Body of pancreas (tissue), 4 donors: ENCODE results near the gene RBCK1. TPM values are rescaled to one million over a fixed set of nuclear protein-coding genes. Genes with fewer than 3 reads are reported as not detected.

Experiments
- ATAC-seq: fragments of 150-250 bp; one replicate; pipeline ENCODE4 v1.9.1; 2016
- DNase-seq, 4 donors: peaks; one replicate each; pipeline ENCODE4 v3.0.0-alpha.2; 2019
- H3K27ac ChIP-seq, 4 donors: fragments of 200-600 bp; sonication (generic); 1 replicate in 3 of 4; 2 replicates in 1 of 4; pipeline versions ENCODE4 v1.5.1 to v1.6.1; 2016 to 2019; ENCODE audit warnings: mild to moderate bottlenecking in 1 of 4, mixed read lengths in 1 of 4, moderate library complexity in 1 of 4
- H3K27me3 ChIP-seq, 2 donors: fragments of 200-600 bp; sonication (generic); one replicate each; pipeline ENCODE4 v1.6.0; 2016; ENCODE audit warnings: mild to moderate bottlenecking in 1 of 2
- H3K36me3 ChIP-seq, 2 donors: fragments of 200-600 bp; sonication (generic); replicated peaks in 1 of 2; 2 replicates each; pipeline ENCODE4 v1.5.1; 2016; ENCODE audit warnings: low read depth in 2 of 2; ENCODE audit not compliant: insufficient read depth in 1 of 2
- H3K4me1 ChIP-seq: fragments of 200-600 bp; sonication (generic); one replicate; pipeline ENCODE4 v1.6.0; 2016
- H3K4me3 ChIP-seq, 2 donors: fragments of 200-600 bp; sonication (generic); 1 replicate in 1 of 2; 2 replicates in 1 of 2; pipeline ENCODE4 v1.5.1; 2016 to 2019
- H3K9me3 ChIP-seq, 3 donors: fragments of 200-600 bp; sonication (generic); 1 replicate in 2 of 3; 2 replicates in 1 of 3; pipeline ENCODE4 v1.5.1; 2016
- POLR2A ChIP-seq, 3 donors: fragments of 450-650 bp; IDR thresholded peaks; one replicate each; pipeline ENCODE4 v1.6.1; 2016; ENCODE audit warnings: antibody characterized with exemption in 3 of 3, mild to moderate bottlenecking in 2 of 3
- WGBS, 2 donors: methylation state at CpG; one replicate each; pipeline ENCODE4 v1.1.5; 2017; 5-methylcytosine and 5-hydroxymethylcytosine counted together
- intact Hi-C: fragments of 100-400 bp; cut with DNase I; formaldehyde crosslinking; loops from one replicate; pipeline ENCODE4 v1.15.1; 2023
- total RNA-seq, 2 donors: library from RNA; depleted of rRNA; stranded (reverse); fragments of >200 nt; gene quantifications; one replicate each; pipeline ENCODE4 v1.1.0, GENCODE V29; 2016
- TF ChIP-seq, protein P1 (sequence below), 7 experiments: fragments of 450-650 bp in 4 of 7; fragments of 200-600 bp in 3 of 7; sonication (generic) in 3 of 7; IDR thresholded peaks; one replicate each; pipeline ENCODE4 v1.5.1; 2016 to 2019; ENCODE audit warnings: antibody characterized with exemption in 7 of 7

Gene RBCK1
- total RNA-seq, 2 donors from 2014 or later, result 36.1 to 95.9 TPM

DNA sequence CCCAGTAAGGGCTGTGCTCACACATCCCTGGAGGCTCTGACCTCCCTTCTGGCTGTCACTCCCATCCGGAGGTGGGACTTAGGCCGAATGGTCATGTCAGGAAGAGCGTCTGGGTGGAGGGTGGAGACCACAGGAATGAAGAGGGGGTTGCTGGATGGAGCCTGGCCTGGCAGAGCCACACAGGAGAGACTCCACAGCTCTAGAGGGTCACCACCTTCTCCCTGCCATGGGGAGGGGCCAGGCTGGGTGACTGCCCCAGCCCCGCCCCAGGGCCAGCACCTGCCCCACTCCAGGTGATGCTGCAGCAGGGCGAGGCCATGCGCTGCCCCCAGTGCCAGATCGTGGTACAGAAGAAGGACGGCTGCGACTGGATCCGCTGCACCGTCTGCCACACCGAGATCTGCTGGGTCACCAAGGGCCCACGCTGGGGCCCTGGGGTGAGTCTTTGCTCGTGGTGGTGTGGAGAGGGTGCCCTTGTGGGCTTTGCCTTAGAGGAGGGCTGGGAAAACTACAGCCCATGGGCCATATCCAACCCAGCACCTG lies 20.6 kb downstream of the RBCK1 start:
- peaks cover 0 to 2% of the 10 kb centered on the region in 2 donors for H3K36me3 ChIP-seq
- no peak overlapping the region for H3K27ac ChIP-seq
- no peaks in the 10 kb centered on the region for H3K4me1 ChIP-seq
- no peak for ATAC-seq
- DNase-seq, result no peak
- WGBS, 2 donors, result 80% methylated on average over 14 of the region's 14 CpGs; no CpG with 5 or more reads in 1 of the 2 donors
- no peaks in the 10 kb centered on the region for H3K9me3 ChIP-seq
- no peak overlapping the region for H3K4me3 ChIP-seq
- TF ChIP-seq, protein P1, sequence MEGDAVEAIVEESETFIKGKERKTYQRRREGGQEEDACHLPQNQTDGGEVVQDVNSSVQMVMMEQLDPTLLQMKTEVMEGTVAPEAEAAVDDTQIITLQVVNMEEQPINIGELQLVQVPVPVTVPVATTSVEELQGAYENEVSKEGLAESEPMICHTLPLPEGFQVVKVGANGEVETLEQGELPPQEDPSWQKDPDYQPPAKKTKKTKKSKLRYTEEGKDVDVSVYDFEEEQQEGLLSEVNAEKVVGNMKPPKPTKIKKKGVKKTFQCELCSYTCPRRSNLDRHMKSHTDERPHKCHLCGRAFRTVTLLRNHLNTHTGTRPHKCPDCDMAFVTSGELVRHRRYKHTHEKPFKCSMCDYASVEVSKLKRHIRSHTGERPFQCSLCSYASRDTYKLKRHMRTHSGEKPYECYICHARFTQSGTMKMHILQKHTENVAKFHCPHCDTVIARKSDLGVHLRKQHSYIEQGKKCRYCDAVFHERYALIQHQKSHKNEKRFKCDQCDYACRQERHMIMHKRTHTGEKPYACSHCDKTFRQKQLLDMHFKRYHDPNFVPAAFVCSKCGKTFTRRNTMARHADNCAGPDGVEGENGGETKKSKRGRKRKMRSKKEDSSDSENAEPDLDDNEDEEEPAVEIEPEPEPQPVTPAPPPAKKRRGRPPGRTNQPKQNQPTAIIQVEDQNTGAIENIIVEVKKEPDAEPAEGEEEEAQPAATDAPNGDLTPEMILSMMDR (IDR thresholded peaks at IDR 0.05), result no peak
- TF ChIP-seq POLR2A (IDR thresholded peaks at IDR 0.05), result no peak
- intact Hi-C loops, result no loop called here
- H3K27me3 ChIP-seq, result no peaks in the 10 kb centered on the region

DNA sequence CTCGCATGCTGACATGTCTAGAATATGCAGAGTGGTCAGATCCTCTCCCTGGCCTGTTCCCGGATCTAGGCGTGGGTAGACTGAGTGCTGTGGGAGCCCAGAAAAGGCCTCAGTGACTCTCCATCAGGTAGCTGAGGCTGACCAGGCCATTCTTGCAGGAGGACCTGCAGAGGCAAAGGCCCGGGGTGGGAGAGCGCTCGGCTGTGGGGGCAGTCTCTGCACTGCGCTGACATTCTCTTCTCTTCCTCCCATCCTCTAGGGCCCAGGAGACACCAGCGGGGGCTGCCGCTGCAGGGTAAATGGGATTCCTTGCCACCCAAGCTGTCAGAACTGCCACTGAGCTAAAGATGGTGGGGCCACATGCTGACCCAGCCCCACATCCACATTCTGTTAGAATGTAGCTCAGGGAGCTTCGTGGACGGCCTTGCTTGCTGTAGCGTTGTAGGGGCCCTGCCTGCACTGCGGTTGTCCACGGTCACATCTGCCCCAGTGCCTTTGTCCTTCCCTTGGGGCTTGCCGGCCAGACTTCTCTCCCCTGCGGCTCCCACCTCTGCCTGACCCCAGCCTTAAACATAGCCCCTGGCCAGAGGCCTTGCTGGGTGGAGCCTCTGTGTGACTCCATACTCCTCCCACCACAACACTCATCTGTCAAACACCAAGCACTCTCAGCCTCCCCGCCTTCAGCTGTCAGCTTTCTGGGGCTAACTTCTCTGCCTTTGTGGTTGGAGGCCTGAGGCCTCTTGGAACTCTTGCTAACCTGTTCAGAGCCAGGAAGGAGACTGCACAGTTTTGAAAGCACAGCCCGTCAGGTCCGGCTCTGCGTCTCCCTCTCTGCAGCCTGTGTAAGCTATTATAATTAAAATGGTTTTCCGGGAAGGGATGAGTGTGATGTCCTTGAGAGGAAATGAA lies 22.2 kb downstream of the RBCK1 start:
- H3K4me1 ChIP-seq, result no peaks in the 10 kb centered on the region
- no peaks in the 10 kb centered on the region for H3K27me3 ChIP-seq
- DNase-seq (no peak), ATAC-seq (no peak)
- intact Hi-C loops, result loop anchor here (10.0 kb wide), 1 partner anchor 76 kb away; no protein-coding TSS in a partner anchor
- TF ChIP-seq POLR2A (IDR thresholded peaks at IDR 0.05), result no peak
- TF ChIP-seq, protein P1 (IDR thresholded peaks at IDR 0.05), result no peak
- no peaks in the 10 kb centered on the region for H3K9me3 ChIP-seq
- no peak overlapping the region for H3K4me3 ChIP-seq
- peaks cover 0 to 2% of the 10 kb centered on the region in 2 donors for H3K36me3 ChIP-seq
- WGBS, 2 donors, result 83 to 86% methylated on average over 10 to 21 of the region's 21 CpGs
- no peak overlapping the region for H3K27ac ChIP-seq

DNA sequence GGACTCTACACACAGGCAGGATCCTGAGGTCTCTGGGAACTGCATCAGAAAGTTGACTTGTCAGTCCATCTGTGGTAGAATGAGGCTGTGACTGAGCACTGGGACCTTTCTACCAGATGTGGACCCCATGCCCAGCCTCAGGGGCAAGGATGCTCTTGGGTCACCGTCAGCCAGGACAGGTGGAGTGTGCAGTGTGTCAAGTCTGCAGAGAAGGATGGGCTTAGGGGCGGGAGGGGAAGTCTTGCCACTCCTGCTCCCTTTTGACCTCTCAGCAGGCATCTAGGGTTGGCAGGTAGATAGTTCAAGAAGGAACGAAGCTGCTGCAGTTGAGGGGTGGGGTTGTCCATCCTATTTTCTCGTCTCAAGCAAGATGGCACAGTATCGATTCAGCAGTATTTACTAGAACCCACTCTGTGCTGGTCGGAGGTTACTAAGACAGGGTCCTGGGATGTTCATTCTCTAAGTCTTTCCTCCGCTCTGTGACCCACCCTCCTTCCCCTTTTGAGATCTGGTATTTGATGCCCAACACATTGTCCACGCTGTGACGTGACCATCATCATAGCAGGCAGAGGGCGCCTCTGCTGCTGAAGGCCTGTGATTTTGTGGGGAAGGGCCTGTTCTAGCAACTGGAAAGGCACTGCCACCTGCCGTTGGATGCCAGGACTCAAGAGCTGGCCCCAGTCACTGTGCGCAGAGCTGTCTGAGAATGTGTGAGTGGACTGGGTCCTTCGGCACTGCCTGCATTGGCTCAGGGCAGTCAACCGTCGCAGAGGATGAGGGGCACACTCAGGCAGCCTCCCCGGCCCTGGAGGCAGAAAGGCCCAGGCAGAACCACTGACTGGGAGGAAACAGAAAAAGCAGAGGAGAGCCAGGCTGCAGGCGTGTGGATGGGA lies 23.2 kb downstream of the RBCK1 start:
- no peak overlapping the region for H3K4me3 ChIP-seq
- 57 to 62% methylated on average over 12 to 17 of the region's 17 CpGs for WGBS, 2 donors
- no peaks in the 10 kb centered on the region for H3K4me1 ChIP-seq
- TF ChIP-seq POLR2A (IDR thresholded peaks at IDR 0.05), result no peak
- TF ChIP-seq, protein P1 (IDR thresholded peaks at IDR 0.05), result peak; percentile 52 to 97 (median 87)
- peak; percentile 71 to 86 (median 82) for DNase-seq
- no peaks in the 10 kb centered on the region for H3K9me3 ChIP-seq
- ATAC-seq, result peak; percentile 83
- no peak overlapping the region for H3K27ac ChIP-seq
- H3K27me3 ChIP-seq, result no peaks in the 10 kb centered on the region
- intact Hi-C loops, result loop anchor here (10.0 kb wide), 1 partner anchor 76 kb away; no protein-coding TSS in a partner anchor
- peaks cover 0 to 2% of the 10 kb centered on the region in 2 donors for H3K36me3 ChIP-seq

DNA sequence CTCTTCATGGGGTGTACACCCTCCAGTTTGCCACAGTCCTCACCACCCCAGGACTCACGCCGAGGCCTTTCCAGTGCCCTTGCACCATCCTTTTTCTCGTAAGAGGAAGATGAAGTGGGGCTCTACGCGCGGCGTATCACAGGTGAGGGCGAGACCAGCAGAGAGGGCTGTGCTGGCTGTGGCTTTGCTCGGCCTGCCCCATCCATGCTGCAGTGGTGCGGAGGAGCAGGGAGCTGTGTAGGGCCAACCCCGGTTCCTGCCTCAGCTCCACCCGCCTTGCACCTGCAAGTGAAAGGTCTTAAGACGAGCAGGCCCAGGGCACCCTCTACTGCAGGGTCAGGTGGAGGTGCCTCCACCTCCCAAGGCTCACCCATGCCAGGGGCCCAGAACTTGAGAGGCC lies 24.1 kb downstream of the RBCK1 start:
- 85 to 92% methylated on average over 9 to 13 of the region's 13 CpGs for WGBS, 2 donors
- no peaks in the 10 kb centered on the region for H3K9me3 ChIP-seq
- TF ChIP-seq POLR2A (IDR thresholded peaks at IDR 0.05), result no peak
- TF ChIP-seq, protein P1 (IDR thresholded peaks at IDR 0.05), result no peak
- H3K27ac ChIP-seq, result no peak overlapping the region
- H3K36me3 ChIP-seq, result peaks cover 0 to 3% of the 10 kb centered on the region in 2 donors
- DNase-seq (no peak), ATAC-seq (no peak)
- H3K4me3 ChIP-seq, result no peak overlapping the region
- intact Hi-C loops, result loop anchor here (10.0 kb wide), 1 partner anchor 77 kb away; no protein-coding TSS in a partner anchor
- no peaks in the 10 kb centered on the region for H3K27me3 ChIP-seq
- no peaks in the 10 kb centered on the region for H3K4me1 ChIP-seq
